Right lobe of liver (tissue), 6 donors: ENCODE measurements around the gene SNX32. TPM values are rescaled to one million over a fixed set of nuclear protein-coding genes. Genes with fewer than 3 reads are reported as not detected.

ENCODE experiments used
- ATAC-seq, 4 donors: fragments of 200-7000 bp; cut with Tn5 transposase; one replicate each; pipeline ENCODE4 v1.9.1; 2020; ENCODE audit warnings: mild to moderate bottlenecking in 4 of 4, moderate library complexity in 4 of 4
- DNase-seq, 3 donors: peaks; one replicate each; pipeline ENCODE4 v3.0.0-alpha.2; 2020
- H3K27ac ChIP-seq, 3 donors: fragments of 200-600 bp; one replicate each; pipeline ENCODE4 v1.8.0; 2022
- H3K27me3 ChIP-seq, 2 donors: fragments of 200-600 bp; one replicate each; pipeline ENCODE4 v1.8.0; 2022
- H3K36me3 ChIP-seq, 4 donors: fragments of 200-600 bp; sonication (generic) in 1 of 4; one replicate each; pipeline versions ENCODE4 v1.5.1 to v1.8.0; 2017 to 2022; ENCODE audit warnings: control low read depth in 1 of 4
- H3K4me1 ChIP-seq, 4 donors: fragments of 200-600 bp; sonication (generic) in 1 of 4; one replicate each; pipeline versions ENCODE4 v1.5.1 to v1.8.0; 2017 to 2022; ENCODE audit warnings: control low read depth in 1 of 4
- H3K4me3 ChIP-seq, 3 donors: fragments of 200-600 bp; one replicate each; pipeline ENCODE4 v1.8.0; 2022
- H3K9me3 ChIP-seq, 4 donors: fragments of 200-600 bp; sonication (generic) in 1 of 4; one replicate each; pipeline versions ENCODE4 v1.5.1 to v1.8.0; 2017 to 2022; ENCODE audit warnings: control low read depth in 1 of 4
- CTCF ChIP-seq, 4 donors: fragments of 200-600 bp in 3 of 4; fragments of 450-650 bp in 1 of 4; IDR thresholded peaks; one replicate each; pipeline versions ENCODE4 v1.5.1 to v1.8.0; 2016 to 2022; ENCODE audit warnings: antibody characterized with exemption in 4 of 4, mild to moderate bottlenecking in 2 of 4
- POLR2A ChIP-seq: fragments of 450-650 bp; IDR thresholded peaks from one replicate; pipeline ENCODE4 v1.6.1; 2017; ENCODE audit warnings: antibody characterized with exemption, mild to moderate bottlenecking
- WGBS: methylation state at CpG from one replicate; pipeline ENCODE4 v1.1.6; 2018; ENCODE audit warnings: low coverage, low lambda C conversion rate; ENCODE audit not compliant: insufficient coverage; ENCODE audit errors: missing lambda C conversion rate; 5-methylcytosine and 5-hydroxymethylcytosine counted together
- intact Hi-C, 2 donors: fragments of 100-400 bp; cut with DNase I; formaldehyde crosslinking; loops; one replicate each; pipeline versions ENCODE4 v1.11.2 to v1.14.1; 2022
- total RNA-seq, 6 experiments: library from RNA; depleted of rRNA in 2 of 6; stranded (reverse); fragments of >200 nt in 2 of 6; fragmentation: NEBNext Ultra II Directional in 3 of 6; extraction: Animal tissue kit (Norgen Biotek cat#: 25700) in 3 of 6; gene quantifications; one replicate each; pipeline versions ENCODE4 v1.1.0 to v1.2.4, GENCODE V29; 2016 to 2023
- donor health status: DM: no; HTN: yes; CAD: no.
- donor health status: DM: no; HTN: no; CAD: no.
- donor health status: DM: no; HTN: no; CAD: no.
- donor health status: DM: no; HTN: yes; CAD: no.
- donor health status: DM: no; HTN: yes; CAD: no.

The SNX32 gene
- total RNA-seq, 6 experiments from 2014 or later, result 0.16 to 0.37 (median 0.31) TPM; not detected in 3

GRCh38 chr11:65892661-65893317 lies 59.0 kb downstream of the SNX32 start:
- WGBS, result 67% methylated on average over 6 of the region's 10 CpGs
- peak overlapping the region in 2 of 3 donors; percentile 88 to 89 for H3K27ac ChIP-seq
- intact Hi-C loops, result no loop called here
- peak overlapping the region in 1 of 3 donors; percentile 58 for H3K4me3 ChIP-seq
- no peaks in the 10 kb centered on the region for H3K36me3 ChIP-seq
- H3K9me3 ChIP-seq, result no peaks in the 10 kb centered on the region
- ATAC-seq, result no peak
- peaks cover 0 to 26% (median 6%) of the 10 kb centered on the region in 4 donors for H3K4me1 ChIP-seq
- no peaks in the 10 kb centered on the region for H3K27me3 ChIP-seq
- no peak for DNase-seq
- TF ChIP-seq CTCF (IDR thresholded peaks at IDR 0.05) (no peak), POLR2A (no peak)

- H3K4me1 ChIP-seq, result peaks cover 0 to 21% (median 3%) of the 10 kb centered on the region in 4 donors
- peak overlapping the region in 1 of 3 donors; percentile 19 for H3K4me3 ChIP-seq
- no peaks in the 10 kb centered on the region for H3K36me3 ChIP-seq
- peak overlapping the region; percentile 51 to 84 (median 72) for H3K27ac ChIP-seq
- no peaks in the 10 kb centered on the region for H3K9me3 ChIP-seq
- H3K27me3 ChIP-seq, result no peaks in the 10 kb centered on the region
- TF ChIP-seq POLR2A (no peak), CTCF (IDR thresholded peaks at IDR 0.05) (no peak)
- intact Hi-C loops, result no loop called here
- DNase-seq, result peak in 2 of 3 donors; percentile 69 to 76
- peak; percentile 11 to 25 (median 15) for ATAC-seq
- WGBS, result 71% methylated on average over 3 of the region's 16 CpGs
Observed at GRCh38 chr11:65894034-65894591, 60.4 kb downstream of the SNX32 start.

GRCh38 chr11:65895482-65895981 lies 61.8 kb downstream of the SNX32 start:
- no peak overlapping the region for H3K27ac ChIP-seq
- WGBS, result 83% methylated on average over 4 of the region's 5 CpGs

More at GRCh38 chr11:65895482-65895981, 61.8 kb downstream of the SNX32 start:
- Histone ChIP-seq H3K4me1 (peaks cover 0 to 19% (median 3%) of the 10 kb centered on the region in 4 donors), H3K4me3 (no peak overlapping the region), H3K9me3 (no peaks in the 10 kb centered on the region), H3K27me3 (no peaks in the 10 kb centered on the region), H3K36me3 (no peaks in the 10 kb centered on the region)
- intact Hi-C loops, result no loop called here
- TF ChIP-seq POLR2A, result no peak
- no peak for TF ChIP-seq CTCF (IDR thresholded peaks at IDR 0.05)
- ATAC-seq (no peak), DNase-seq (no peak)
